ENCODE measurements around the gene FHIT. TPM values are rescaled to one million over a fixed set of nuclear protein-coding genes. Genes with fewer than 3 reads are reported as not detected.

FHIT gene
- total RNA-seq, 2 donors from 2014 or later, result 6.8 to 12.3 TPM

DNA sequence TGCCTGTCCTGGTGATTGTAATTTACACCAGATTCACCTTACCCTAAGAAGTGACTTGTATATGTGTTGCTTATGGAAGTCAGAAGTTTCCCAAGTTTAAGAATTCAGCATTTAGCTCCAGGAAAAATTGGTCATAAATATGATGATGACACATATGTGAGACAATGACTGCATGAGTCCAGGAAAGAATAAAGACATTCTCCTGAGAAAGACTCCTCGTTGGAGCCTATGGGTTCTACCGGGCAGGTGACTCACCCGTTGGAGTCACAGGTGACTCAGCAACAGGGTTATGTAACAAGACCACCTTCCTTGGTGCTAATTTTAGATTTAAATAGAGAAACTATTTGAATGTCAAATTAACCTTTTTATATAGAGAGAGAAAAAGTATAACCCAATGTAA lies 662.4 kb downstream of the FHIT start:
- H3K9ac ChIP-seq (ENCODE audit: extremely low read depth, low read length, poor library complexity, severe bottlenecking), result no peak overlapping the region

DNA sequence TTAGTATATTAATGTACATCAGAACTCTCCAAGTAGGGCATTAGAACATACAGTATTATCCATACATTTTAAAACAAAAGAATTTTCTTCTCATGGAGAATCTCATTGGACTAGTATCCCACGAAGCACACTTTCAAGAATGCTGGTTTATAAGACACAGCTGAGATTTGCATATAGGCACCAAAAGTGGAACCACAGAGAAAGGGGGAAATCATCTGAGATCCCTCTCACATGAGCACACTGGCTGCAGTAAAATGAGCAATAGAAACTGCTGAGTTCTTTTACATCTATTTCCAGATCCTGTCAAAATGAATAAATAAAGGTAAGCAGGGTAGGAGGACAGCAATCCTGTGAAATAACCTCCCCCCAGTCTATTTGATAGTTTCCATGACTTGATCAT lies 665.3 kb downstream of the FHIT start:
- H3K36me3 Mint-ChIP-seq (ENCODE audit: low read depth), result no peaks in the 10 kb centered on the region
- DNase-seq, result no peak
- no peak overlapping the region for H3K4me3 Mint-ChIP-seq
- no peaks in the 10 kb centered on the region for H3K9me3 ChIP-seq (ENCODE audit: control insufficient read depth, low read length)
- WGBS, 2 experiments (ENCODE audit: insufficient coverage in 1 of 2, insufficient read length in 1 of 2), result 0% methylated on average over 1 of the region's 1 CpG; no CpG with 5 or more reads in 1 of the 2 experiments
- H3K4me3 ChIP-seq (ENCODE audit: low read length), result no peak overlapping the region
- TF ChIP-seq, protein P1, sequence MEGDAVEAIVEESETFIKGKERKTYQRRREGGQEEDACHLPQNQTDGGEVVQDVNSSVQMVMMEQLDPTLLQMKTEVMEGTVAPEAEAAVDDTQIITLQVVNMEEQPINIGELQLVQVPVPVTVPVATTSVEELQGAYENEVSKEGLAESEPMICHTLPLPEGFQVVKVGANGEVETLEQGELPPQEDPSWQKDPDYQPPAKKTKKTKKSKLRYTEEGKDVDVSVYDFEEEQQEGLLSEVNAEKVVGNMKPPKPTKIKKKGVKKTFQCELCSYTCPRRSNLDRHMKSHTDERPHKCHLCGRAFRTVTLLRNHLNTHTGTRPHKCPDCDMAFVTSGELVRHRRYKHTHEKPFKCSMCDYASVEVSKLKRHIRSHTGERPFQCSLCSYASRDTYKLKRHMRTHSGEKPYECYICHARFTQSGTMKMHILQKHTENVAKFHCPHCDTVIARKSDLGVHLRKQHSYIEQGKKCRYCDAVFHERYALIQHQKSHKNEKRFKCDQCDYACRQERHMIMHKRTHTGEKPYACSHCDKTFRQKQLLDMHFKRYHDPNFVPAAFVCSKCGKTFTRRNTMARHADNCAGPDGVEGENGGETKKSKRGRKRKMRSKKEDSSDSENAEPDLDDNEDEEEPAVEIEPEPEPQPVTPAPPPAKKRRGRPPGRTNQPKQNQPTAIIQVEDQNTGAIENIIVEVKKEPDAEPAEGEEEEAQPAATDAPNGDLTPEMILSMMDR (conservative IDR thresholded peaks at IDR 0.05), result no peak
- H3K36me3 ChIP-seq (ENCODE audit: control insufficient read depth, insufficient read depth, low read length), result no peaks in the 10 kb centered on the region
- no peaks in the 10 kb centered on the region for H3K27me3 ChIP-seq (ENCODE audit: control insufficient read depth, insufficient read depth, low read length, poor library complexity, severe bottlenecking)
- H3K27ac Mint-ChIP-seq, result no peak overlapping the region
- no peaks in the 10 kb centered on the region for H3K27me3 Mint-ChIP-seq (ENCODE audit: insufficient read depth)
- H3K27ac ChIP-seq (ENCODE audit: low read depth, low read length), result no peak overlapping the region
- H3K9ac ChIP-seq (ENCODE audit: extremely low read depth, low read length, poor library complexity, severe bottlenecking), result no peak overlapping the region
- no peaks in the 10 kb centered on the region for H3K4me1 ChIP-seq (ENCODE audit: control insufficient read depth, insufficient read depth, low read length)
- H3K9me3 Mint-ChIP-seq, result no peaks in the 10 kb centered on the region
- H3K4me1 Mint-ChIP-seq, result peaks cover 5% of the 10 kb centered on the region

More for the DNA sequence above, 662.4 kb downstream of the FHIT start:
- Histone ChIP-seq H3K4me1 (ENCODE audit: control insufficient read depth, insufficient read depth, low read length) (no peaks in the 10 kb centered on the region), H3K9me3 (ENCODE audit: control insufficient read depth, low read length) (no peaks in the 10 kb centered on the region), H3K4me3 (ENCODE audit: low read length) (no peak overlapping the region), H3K36me3 (ENCODE audit: control insufficient read depth, insufficient read depth, low read length) (no peaks in the 10 kb centered on the region), H3K27ac (ENCODE audit: low read depth, low read length) (no peak overlapping the region), H3K27me3 (ENCODE audit: control insufficient read depth, insufficient read depth, low read length, poor library complexity, severe bottlenecking) (no peaks in the 10 kb centered on the region)
- H3K4me3 Mint-ChIP-seq, result no peak overlapping the region
- no peak for DNase-seq
- H3K27me3 Mint-ChIP-seq (ENCODE audit: insufficient read depth), result no peaks in the 10 kb centered on the region
- no peaks in the 10 kb centered on the region for H3K4me1 Mint-ChIP-seq
- H3K9me3 Mint-ChIP-seq, result no peaks in the 10 kb centered on the region
- H3K36me3 Mint-ChIP-seq (ENCODE audit: low read depth), result no peaks in the 10 kb centered on the region
- 93 to 100% methylated on average over 3 of the region's 3 CpGs for WGBS, 2 experiments (ENCODE audit: insufficient coverage in 1 of 2, insufficient read length in 1 of 2)
- H3K27ac Mint-ChIP-seq, result no peak overlapping the region
- TF ChIP-seq, protein P1 (conservative IDR thresholded peaks at IDR 0.05), result no peak

GRCh38 chr3:60584250-60584649 lies 667.0 kb downstream of the FHIT start:
- no peak overlapping the region for H3K4me3 Mint-ChIP-seq

More at GRCh38 chr3:60584250-60584649, 667.0 kb downstream of the FHIT start:
- Histone ChIP-seq H3K27me3 (ENCODE audit: control insufficient read depth, insufficient read depth, low read length, poor library complexity, severe bottlenecking) (no peaks in the 10 kb centered on the region), H3K4me1 (ENCODE audit: control insufficient read depth, insufficient read depth, low read length) (no peaks in the 10 kb centered on the region), H3K4me3 (ENCODE audit: low read length) (no peak overlapping the region), H3K27ac (ENCODE audit: low read depth, low read length) (no peak overlapping the region), H3K9me3 (ENCODE audit: control insufficient read depth, low read length) (no peaks in the 10 kb centered on the region), H3K9ac (ENCODE audit: extremely low read depth, low read length, poor library complexity, severe bottlenecking) (no peak overlapping the region), H3K36me3 (ENCODE audit: control insufficient read depth, insufficient read depth, low read length) (no peaks in the 10 kb centered on the region)
- DNase-seq, result no peak
- WGBS, 2 experiments (ENCODE audit: insufficient coverage in 1 of 2, insufficient read length in 1 of 2), result 100% methylated on average over 2 of the region's 2 CpGs; no CpG with 5 or more reads in 1 of the 2 experiments
- TF ChIP-seq, protein P1 (conservative IDR thresholded peaks at IDR 0.05), result no peak
- no peak overlapping the region for H3K27ac Mint-ChIP-seq
- H3K9me3 Mint-ChIP-seq, result no peaks in the 10 kb centered on the region
- H3K36me3 Mint-ChIP-seq (ENCODE audit: low read depth), result no peaks in the 10 kb centered on the region
- H3K4me1 Mint-ChIP-seq, result peaks cover 5% of the 10 kb centered on the region
- H3K27me3 Mint-ChIP-seq (ENCODE audit: insufficient read depth), result no peaks in the 10 kb centered on the region
